Measurements from ENCODE around the gene CELSR1. TPM values are rescaled to one million over a fixed set of nuclear protein-coding genes. Genes with fewer than 3 reads are reported as not detected.

The CELSR1 gene
- total RNA-seq, 1 donor from 2014 or later, result 32.9 TPM

- Histone ChIP-seq H3K27me3 (no peaks in the 10 kb centered on the region), H3K4me3 (no peak overlapping the region), H3K4me1 (no peaks in the 10 kb centered on the region), H3K9me3 (no peaks in the 10 kb centered on the region), H3K27ac (no peak overlapping the region), H3K36me3 (no peaks in the 10 kb centered on the region)
- no peak for DNase-seq (ENCODE audit: extremely low spot score in 2 of 2)
- TF ChIP-seq CTCF (IDR thresholded peaks at IDR 0.05), result no peak
- TF ChIP-seq POLR2A (IDR thresholded peaks at IDR 0.05), result no peak
- no peak for TF ChIP-seq POLR2AphosphoS5 (IDR thresholded peaks at IDR 0.05; ENCODE audit: insufficient read depth in 1 of 2, low read depth in 1 of 2)
- intact Hi-C loops (cut with DNase I), result no loop called here
Measured at GRCh38 chr22:46428171-46428570, 109.2 kb downstream of the CELSR1 start.

DNA sequence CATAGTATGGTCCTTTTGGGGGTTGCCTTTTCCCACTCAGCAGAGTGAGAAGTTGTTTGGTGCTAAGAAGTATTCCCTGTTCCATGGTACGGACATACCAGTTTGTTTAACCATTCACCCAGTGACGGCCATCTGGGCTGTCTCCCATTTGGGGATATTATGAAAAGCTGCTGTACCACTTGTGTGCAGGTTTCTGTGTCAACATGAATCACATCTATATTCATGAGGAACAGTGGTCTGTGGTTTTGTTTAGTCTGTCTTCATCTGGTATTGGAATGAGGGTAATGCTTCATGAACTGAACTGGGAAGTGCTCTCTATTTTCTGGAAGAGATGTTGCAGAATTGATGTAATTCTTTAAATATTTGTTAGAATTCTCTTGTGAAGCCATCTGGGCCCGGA lies 112.4 kb downstream of the CELSR1 start:
- Histone ChIP-seq H3K9me3 (no peaks in the 10 kb centered on the region), H3K36me3 (no peaks in the 10 kb centered on the region), H3K4me1 (no peaks in the 10 kb centered on the region), H3K4me3 (no peak overlapping the region), H3K27ac (no peak overlapping the region), H3K27me3 (no peaks in the 10 kb centered on the region)
- DNase-seq (ENCODE audit: extremely low spot score in 2 of 2), result no peak
- TF ChIP-seq POLR2AphosphoS5 (IDR thresholded peaks at IDR 0.05; ENCODE audit: insufficient read depth in 1 of 2, low read depth in 1 of 2) (no peak), CTCF (IDR thresholded peaks at IDR 0.05) (no peak), POLR2A (IDR thresholded peaks at IDR 0.05) (no peak)
- intact Hi-C loops (cut with DNase I), result no loop called here

GRCh38 chr22:46424496-46424895 lies 112.9 kb downstream of the CELSR1 start:
- Histone ChIP-seq H3K36me3 (no peaks in the 10 kb centered on the region), H3K4me1 (no peaks in the 10 kb centered on the region), H3K27ac (no peak overlapping the region), H3K4me3 (no peak overlapping the region), H3K27me3 (no peaks in the 10 kb centered on the region), H3K9me3 (no peaks in the 10 kb centered on the region)
- no peak for DNase-seq (ENCODE audit: extremely low spot score in 2 of 2)
- TF ChIP-seq POLR2AphosphoS5 (IDR thresholded peaks at IDR 0.05; ENCODE audit: insufficient read depth in 1 of 2, low read depth in 1 of 2) (no peak), CTCF (IDR thresholded peaks at IDR 0.05) (no peak), POLR2A (IDR thresholded peaks at IDR 0.05) (no peak)
- intact Hi-C loops (cut with DNase I), result no loop called here

- H3K4me3 ChIP-seq, result no peak overlapping the region
- intact Hi-C loops (cut with DNase I), result no loop called here
- H3K36me3 ChIP-seq, result no peaks in the 10 kb centered on the region
- TF ChIP-seq POLR2A (IDR thresholded peaks at IDR 0.05) (no peak), POLR2AphosphoS5 (IDR thresholded peaks at IDR 0.05; ENCODE audit: insufficient read depth in 1 of 2, low read depth in 1 of 2) (no peak), CTCF (IDR thresholded peaks at IDR 0.05) (no peak)
- no peak for DNase-seq (ENCODE audit: extremely low spot score in 2 of 2)
- H3K9me3 ChIP-seq, result no peaks in the 10 kb centered on the region
- no peak overlapping the region for H3K27ac ChIP-seq
- H3K4me1 ChIP-seq, result no peaks in the 10 kb centered on the region
- no peaks in the 10 kb centered on the region for H3K27me3 ChIP-seq
Measured at GRCh38 chr22:46422896-46423295, 114.5 kb downstream of the CELSR1 start.

DNA sequence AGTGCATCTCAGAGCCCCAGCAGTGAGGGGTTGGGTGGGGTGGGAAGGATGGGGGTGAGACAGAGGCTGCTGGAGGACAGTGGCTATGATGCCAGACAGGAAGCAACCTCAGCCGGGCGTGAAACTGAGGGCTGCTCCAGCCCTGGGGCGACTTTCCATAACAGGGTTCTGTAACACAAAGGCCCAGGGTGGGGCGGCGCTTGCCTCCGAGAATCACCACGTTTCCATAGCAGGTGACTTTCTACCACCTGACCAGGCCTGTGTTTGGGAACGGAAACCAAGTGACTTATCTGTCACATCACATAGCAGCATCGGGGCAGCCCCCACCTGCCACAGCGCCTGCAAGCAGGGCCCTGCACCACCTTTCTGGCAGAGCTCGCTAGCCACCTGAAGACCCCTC lies 116.2 kb downstream of the CELSR1 start:
- intact Hi-C loops (cut with DNase I), result no loop called here
- no peak for TF ChIP-seq POLR2A (IDR thresholded peaks at IDR 0.05)
- TF ChIP-seq POLR2AphosphoS5 (IDR thresholded peaks at IDR 0.05; ENCODE audit: insufficient read depth in 1 of 2, low read depth in 1 of 2), result no peak
- TF ChIP-seq CTCF (IDR thresholded peaks at IDR 0.05), result no peak

More for the DNA sequence above, 116.2 kb downstream of the CELSR1 start:
- Histone ChIP-seq H3K27ac (no peak overlapping the region), H3K4me1 (no peaks in the 10 kb centered on the region), H3K9me3 (no peaks in the 10 kb centered on the region), H3K36me3 (no peaks in the 10 kb centered on the region), H3K27me3 (no peaks in the 10 kb centered on the region), H3K4me3 (no peak overlapping the region)
- DNase-seq (ENCODE audit: extremely low spot score in 2 of 2), result no peak

All from vagina (tissue), 2 donors.